Kidney (tissue), 14 donors: ENCODE measurements around the gene VENTX. TPM values are rescaled to one million over a fixed set of nuclear protein-coding genes. Genes with fewer than 3 reads are reported as not detected.

Experiments used
- DNase-seq, 5 donors: peaks; one replicate each; pipeline ENCODE4 v3.0.0-alpha.2; 2013 to 2020
- FAIRE-seq: peaks from 2 replicates; lab custom pipeline; 2012; peaks lifted over from hg19 to GRCh38; lab: Jason Lieb, UNC
- H3K27ac ChIP-seq, 2 donors: one replicate each; pipeline ENCODE4 v1.7.0; 2013; ENCODE audit warnings: low read depth in 2 of 2, low read length in 2 of 2, inconsistent platforms in 1 of 2
- H3K27me3 ChIP-seq: one replicate; pipeline ENCODE4 v1.7.1; 2013; ENCODE audit warnings: low read length, inconsistent platforms; ENCODE audit not compliant: control insufficient read depth, insufficient read depth
- H3K36me3 ChIP-seq, 3 donors: one replicate each; pipeline versions ENCODE4 v1.7.0 to v1.7.1; 2013; ENCODE audit warnings: low read length in 3 of 3, control low read depth in 1 of 3, inconsistent platforms in 1 of 3; ENCODE audit not compliant: insufficient read depth in 3 of 3, control insufficient read depth in 2 of 3
- H3K4me1 ChIP-seq, 3 donors: one replicate each; pipeline versions ENCODE4 v1.7.0 to v1.7.1; 2013; ENCODE audit warnings: low read length in 3 of 3, inconsistent platforms in 1 of 3, low read depth in 1 of 3; ENCODE audit not compliant: control insufficient read depth in 2 of 3, insufficient read depth in 2 of 3
- H3K4me3 ChIP-seq, 3 donors: one replicate each; pipeline versions ENCODE4 v1.7.0 to v1.8.1; 2013; ENCODE audit warnings: low read length in 3 of 3, control low read depth in 1 of 3, inconsistent platforms in 1 of 3
- H3K9ac ChIP-seq, 3 donors: one replicate each; pipeline versions ENCODE4 v1.7.0 to v1.7.1; 2013; ENCODE audit warnings: low read length in 3 of 3, control low read depth in 1 of 3, inconsistent platforms in 1 of 3
- H3K9me3 ChIP-seq, 3 donors: one replicate each; pipeline versions ENCODE4 v1.7.0 to v1.7.1; 2013; ENCODE audit warnings: low read length in 3 of 3, control low read depth in 1 of 3, inconsistent platforms in 1 of 3; ENCODE audit not compliant: control insufficient read depth in 2 of 3, insufficient read depth in 1 of 3
- intact Hi-C: fragments of 100-400 bp; cut with DNase I; formaldehyde crosslinking; loops from one replicate; pipeline ENCODE4 v1.11.1; 2022
- polyA plus RNA-seq: library from polyadenylated mRNA; stranded (reverse); fragments of 350-450 nt; fragmentation: Illumina TruSeq; extraction: RNeasy Lipid Tissue Mini Kit (QIAGEN cat#74804); gene quantifications from one replicate; pipeline ENCODE4 v1.2.3, GENCODE V29; 2014; ENCODE audit warnings: low read depth, low replicate concordance; ENCODE audit not compliant: insufficient read depth
- total RNA-seq: library from RNA; stranded (reverse); fragmentation: NEBNext Ultra II Directional; extraction: Animal tissue kit (Norgen Biotek cat#: 25700); gene quantifications from one replicate; pipeline ENCODE4 v1.2.1, GENCODE V29; 2021
- TF ChIP-seq, protein P1 (sequence below): IDR thresholded peaks from 3 replicates; pipeline ENCODE4 v1.5.1; 2012; ENCODE audit warnings: mild to moderate bottlenecking, moderate library complexity, borderline replicate concordance; ENCODE audit not compliant: insufficient read depth; ENCODE audit errors: extremely low read depth
- donor health status: control.
- donor health status: control.
- donor health status: control.
- donor health status: control.
- donor health status: control.
- donor health status: DM: yes; HTN: yes; CAD: no.
- donor health status: Normal renal cell carcinoma (clear cell type).

Gene VENTX
- total and polyA plus RNA-seq, 2 donors from 2014 or later: 0.39 to 3.3 TPM

DNA sequence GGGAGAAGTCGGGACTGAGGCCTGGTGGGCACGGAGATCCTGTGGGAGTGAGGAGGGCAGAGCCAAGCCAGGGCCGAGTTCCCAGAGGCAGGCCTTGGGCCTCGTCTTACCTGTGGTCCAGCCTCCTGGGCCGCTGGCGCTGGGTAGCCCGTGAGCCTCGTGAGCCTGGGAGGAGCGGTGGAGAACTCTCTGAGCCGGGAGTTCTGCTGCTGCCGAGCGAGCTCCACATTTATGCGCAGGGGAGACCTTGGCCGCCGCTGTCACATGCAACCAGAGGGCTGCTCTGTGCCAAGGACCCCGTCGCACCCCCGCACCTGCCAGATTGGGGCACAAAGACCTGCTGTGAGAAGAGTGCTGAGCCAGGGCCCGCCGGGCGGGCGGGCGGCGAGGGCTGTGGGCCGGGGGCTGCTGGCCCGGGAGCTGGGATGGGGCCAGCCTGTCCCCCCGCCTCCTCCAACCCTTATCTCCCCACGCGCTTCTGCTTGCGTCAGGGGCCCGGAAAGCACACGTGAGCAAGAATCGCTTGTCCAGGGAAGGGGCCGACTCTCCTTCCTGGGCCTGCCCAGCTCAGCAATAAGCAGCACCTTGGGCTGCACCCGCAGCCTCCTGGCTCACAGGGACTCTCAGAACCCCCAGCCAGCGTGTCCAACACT is 10.2 kb downstream of the VENTX start:
- Histone ChIP-seq H3K9ac (no peak overlapping the region), H3K9me3 (no peaks in the 10 kb centered on the region), H3K36me3 (peaks cover 0 to 2% (median 0%) of the 10 kb centered on the region in 3 donors), H3K4me1 (no peaks in the 10 kb centered on the region), H3K27ac (no peak overlapping the region), H3K27me3 (peaks cover 3% of the 10 kb centered on the region), H3K4me3 (no peak overlapping the region)
- no peak for FAIRE-seq
- peak in 1 of 5 donors; percentile 71 for DNase-seq
- TF ChIP-seq, protein P1, sequence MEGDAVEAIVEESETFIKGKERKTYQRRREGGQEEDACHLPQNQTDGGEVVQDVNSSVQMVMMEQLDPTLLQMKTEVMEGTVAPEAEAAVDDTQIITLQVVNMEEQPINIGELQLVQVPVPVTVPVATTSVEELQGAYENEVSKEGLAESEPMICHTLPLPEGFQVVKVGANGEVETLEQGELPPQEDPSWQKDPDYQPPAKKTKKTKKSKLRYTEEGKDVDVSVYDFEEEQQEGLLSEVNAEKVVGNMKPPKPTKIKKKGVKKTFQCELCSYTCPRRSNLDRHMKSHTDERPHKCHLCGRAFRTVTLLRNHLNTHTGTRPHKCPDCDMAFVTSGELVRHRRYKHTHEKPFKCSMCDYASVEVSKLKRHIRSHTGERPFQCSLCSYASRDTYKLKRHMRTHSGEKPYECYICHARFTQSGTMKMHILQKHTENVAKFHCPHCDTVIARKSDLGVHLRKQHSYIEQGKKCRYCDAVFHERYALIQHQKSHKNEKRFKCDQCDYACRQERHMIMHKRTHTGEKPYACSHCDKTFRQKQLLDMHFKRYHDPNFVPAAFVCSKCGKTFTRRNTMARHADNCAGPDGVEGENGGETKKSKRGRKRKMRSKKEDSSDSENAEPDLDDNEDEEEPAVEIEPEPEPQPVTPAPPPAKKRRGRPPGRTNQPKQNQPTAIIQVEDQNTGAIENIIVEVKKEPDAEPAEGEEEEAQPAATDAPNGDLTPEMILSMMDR: no peak
- intact Hi-C loops: no loop called here

DNA sequence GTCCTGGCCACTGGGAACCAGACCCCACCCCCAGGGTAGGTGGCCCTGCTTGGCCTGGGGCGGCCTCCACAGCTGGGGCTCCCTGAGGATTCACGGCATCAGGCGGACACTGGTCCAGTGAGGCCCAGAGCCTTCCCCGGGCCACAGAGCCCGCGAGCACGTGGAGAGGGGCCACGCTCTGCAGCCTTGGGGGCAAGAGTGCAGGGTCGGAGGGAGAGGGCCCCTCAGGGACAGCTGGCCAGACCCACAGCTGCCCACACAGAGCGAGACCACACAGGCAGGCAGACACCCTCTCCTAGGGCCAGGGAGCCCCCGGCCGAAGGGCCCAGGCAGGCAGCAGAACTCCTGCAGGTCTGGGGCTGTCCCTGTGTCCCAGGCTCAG is 10.7 kb downstream of the VENTX start:
- TF ChIP-seq, protein P1: no peak
- Histone ChIP-seq H3K36me3 (no peaks in the 10 kb centered on the region), H3K9me3 (no peaks in the 10 kb centered on the region), H3K27me3 (peaks cover 3% of the 10 kb centered on the region), H3K4me3 (no peak overlapping the region), H3K4me1 (no peaks in the 10 kb centered on the region), H3K27ac (no peak overlapping the region), H3K9ac (no peak overlapping the region)
- FAIRE-seq (no peak), DNase-seq (peak in 1 of 5 donors; percentile 68)
- intact Hi-C loops: no loop called here

DNA sequence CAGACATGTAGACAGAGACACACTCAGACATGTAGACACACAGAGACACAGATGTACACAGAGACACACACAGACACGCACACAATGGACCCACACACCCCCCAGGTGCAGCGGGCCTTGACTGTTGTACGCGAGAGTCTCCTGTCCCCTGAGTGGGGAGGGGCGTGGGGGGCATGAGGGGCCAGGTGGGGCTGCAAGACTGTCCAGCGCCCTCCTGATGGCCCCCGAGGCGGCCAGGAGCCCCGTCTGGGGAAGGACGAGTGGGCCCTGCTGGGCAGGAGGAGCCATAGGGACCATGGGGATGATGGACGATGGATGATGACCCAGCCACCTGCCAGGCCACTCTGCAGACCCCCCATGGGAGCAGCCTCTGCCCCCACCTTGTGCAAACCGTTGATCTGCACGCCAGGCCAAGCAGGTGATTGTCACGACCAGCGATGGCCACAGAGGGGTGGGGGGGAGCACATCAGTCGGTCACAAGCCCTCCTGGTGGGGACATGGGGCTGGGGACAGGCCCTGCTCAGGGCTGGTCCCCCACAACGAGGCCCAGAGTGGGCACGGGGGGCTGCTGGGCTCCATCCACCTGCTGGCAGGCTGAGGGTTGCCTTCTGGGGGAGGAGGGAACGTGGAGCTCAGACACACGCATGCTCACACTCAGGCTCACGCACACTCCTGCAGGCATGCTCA is 11.6 kb downstream of the VENTX start:
- Histone ChIP-seq H3K4me3 (no peak overlapping the region), H3K9ac (no peak overlapping the region), H3K36me3 (no peaks in the 10 kb centered on the region), H3K9me3 (no peaks in the 10 kb centered on the region), H3K27ac (no peak overlapping the region), H3K4me1 (no peaks in the 10 kb centered on the region), H3K27me3 (peaks cover 3% of the 10 kb centered on the region)
- intact Hi-C loops: no loop called here
- TF ChIP-seq, protein P1: no peak
- no peak for DNase-seq
- FAIRE-seq: no peak
